GM12891 (cell line): ENCODE measurements around the gene GCNT4.

Source experiments
- PAX5 ChIP-seq: IDR thresholded peaks from 2 replicates; pipeline ENCODE4 v1.6.1; 2011; ENCODE audit warnings: low read length, moderate library complexity, mild to moderate bottlenecking; ENCODE audit not compliant: insufficient read depth, severe bottlenecking
- POLR2A ChIP-seq: IDR thresholded peaks from 2 replicates; pipeline ENCODE4 v1.6.1; 2011; ENCODE audit warnings: low read depth, low read length, control low read depth
- POLR2AphosphoS5 ChIP-seq: IDR thresholded peaks from 2 replicates; pipeline ENCODE4 v1.6.1; 2011; ENCODE audit warnings: low read depth, low read length, control low read depth
- TAF1 ChIP-seq: IDR thresholded peaks from 2 replicates; pipeline ENCODE4 v1.6.1; 2011; ENCODE audit warnings: low read depth, low read length, control low read depth

DNA sequence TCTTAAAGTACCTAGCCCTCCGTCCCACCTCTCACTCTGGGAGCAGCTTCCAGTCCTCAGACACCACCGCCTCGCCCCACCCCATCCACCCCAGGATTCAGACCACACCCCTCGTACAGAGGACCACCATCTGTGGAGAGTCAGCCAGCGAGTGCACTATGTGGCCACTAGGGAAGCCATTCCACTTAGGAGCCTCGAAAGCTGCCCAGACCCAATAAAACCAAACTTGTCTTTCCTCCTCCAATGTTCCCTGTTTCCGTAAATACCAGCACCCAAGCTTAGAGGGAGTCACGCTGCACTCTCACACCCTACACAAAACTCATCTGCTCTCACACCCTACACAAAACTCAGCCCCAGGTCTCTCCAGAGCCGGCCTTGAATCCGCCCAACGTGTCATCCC, 1.9 kb downstream of the GCNT4 start:
- TF ChIP-seq POLR2A (no peak), POLR2AphosphoS5 (no peak), PAX5 (no peak), TAF1 (no peak)
